Thoracic aorta (tissue), 2 donors: ENCODE results near the gene FAM120AOS. TPM values are rescaled to one million over a fixed set of nuclear protein-coding genes. Genes with fewer than 3 reads are reported as not detected.

Source experiments
- ATAC-seq: fragments of 150-250 bp; one replicate; pipeline ENCODE4 v1.8.0; 2017; ENCODE audit warnings: low read depth; ENCODE audit not compliant: insufficient number of reproducible peaks, low FRiP score
- DNase-seq: peaks from one replicate; pipeline ENCODE4 v3.0.0-alpha.2; 2020; ENCODE audit warnings: low spot score
- H3K27ac ChIP-seq, 2 donors: fragments of 200-600 bp; sonication (generic); 1 replicate in 1 of 2; 2 replicates in 1 of 2; pipeline ENCODE4 v1.5.1; 2016; ENCODE audit warnings: mild to moderate bottlenecking in 2 of 2, moderate library complexity in 2 of 2
- H3K27me3 ChIP-seq: fragments of 200-600 bp; sonication (generic); replicated peaks from 2 replicates; pipeline ENCODE4 v1.6.0; 2016; ENCODE audit warnings: mild to moderate bottlenecking; ENCODE audit not compliant: insufficient read depth
- H3K36me3 ChIP-seq: fragments of 200-600 bp; sonication (generic); one replicate; pipeline ENCODE4 v1.5.1; 2016
- H3K4me1 ChIP-seq, 2 donors: fragments of 200-600 bp; sonication (generic); 1 replicate in 1 of 2; 2 replicates in 1 of 2; pipeline versions ENCODE4 v1.5.1 to v1.6.0; 2016; ENCODE audit warnings: low read depth in 2 of 2, mild to moderate bottlenecking in 1 of 2; ENCODE audit not compliant: control insufficient read depth in 1 of 2
- H3K4me3 ChIP-seq: fragments of 200-600 bp; sonication (generic); 2 replicates; pipeline ENCODE4 v1.5.1; 2016; ENCODE audit warnings: mild to moderate bottlenecking
- H3K9me3 ChIP-seq: fragments of 200-600 bp; sonication (generic); 2 replicates; pipeline ENCODE4 v1.5.1; 2016
- total RNA-seq, 2 donors: library from RNA; depleted of rRNA; stranded (reverse); fragments of >200 nt; gene quantifications; one replicate each; pipeline versions ENCODE4 v1.1.0 to v1.2.3, GENCODE V29; 2016
- TF ChIP-seq, protein P1 (sequence below): fragments of 200-600 bp; sonication (generic); IDR thresholded peaks from one replicate; pipeline ENCODE4 v1.5.1; 2019; ENCODE audit warnings: antibody characterized with exemption

FAM120AOS gene
- total RNA-seq, 2 donors from 2014 or later, result 48.5 to 56.2 TPM

DNA sequence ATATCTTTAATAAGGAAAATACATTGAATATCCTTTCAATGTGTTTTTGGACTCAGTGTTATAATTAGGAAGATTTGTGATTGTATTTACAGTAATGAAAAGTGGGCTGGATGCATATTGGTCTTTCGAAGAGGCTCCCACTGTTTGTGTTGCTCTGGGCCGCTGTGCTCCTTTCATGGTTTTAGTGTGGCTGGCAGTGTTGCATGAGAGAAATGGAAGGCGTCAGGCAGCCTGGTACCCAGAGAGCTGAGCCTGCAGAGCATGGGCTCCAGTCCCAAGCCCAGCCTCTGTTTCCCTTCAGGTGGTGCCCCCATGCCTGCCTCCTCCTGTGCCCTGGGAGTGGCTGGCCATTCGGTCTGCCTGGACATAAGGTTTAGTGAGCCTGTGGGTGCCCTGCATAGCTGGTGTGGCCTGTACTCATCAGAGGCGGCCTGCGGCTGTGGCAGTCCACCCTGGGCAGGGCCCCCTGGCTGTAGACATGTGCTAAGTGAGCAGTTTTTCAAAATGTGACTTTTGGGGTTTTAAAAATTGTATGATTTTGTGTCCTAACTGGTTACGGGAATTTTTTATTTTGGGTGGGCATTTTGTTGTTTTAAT, 27.4 kb upstream of the FAM120AOS start:
- H3K4me3 ChIP-seq, result no peak overlapping the region
- ATAC-seq, result no peak

DNA sequence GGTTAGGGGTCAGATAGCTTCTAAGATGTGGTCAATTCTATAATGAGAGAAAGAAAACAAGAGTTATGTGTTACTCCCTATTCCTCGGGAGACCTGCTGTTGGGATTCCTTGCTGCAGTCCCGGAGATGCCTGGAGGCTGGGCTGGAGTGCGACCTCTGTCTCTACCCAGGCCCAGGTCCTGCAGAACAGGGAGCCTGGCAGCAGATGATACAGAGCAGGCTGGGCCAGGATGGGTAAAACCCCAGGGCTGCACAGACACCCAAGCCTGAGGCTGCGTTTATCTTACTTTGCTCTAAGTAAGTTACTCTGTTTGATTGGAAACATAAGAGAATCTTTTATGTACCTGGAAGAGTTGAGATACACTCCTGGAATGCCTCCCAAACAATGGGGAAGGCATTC, 26.9 kb upstream of the FAM120AOS start:
- Histone ChIP-seq H3K27me3 (no peaks in the 10 kb centered on the region), H3K9me3 (no peaks in the 10 kb centered on the region), H3K4me1 (no peaks in the 10 kb centered on the region), H3K4me3 (no peak overlapping the region), H3K27ac (no peak overlapping the region), H3K36me3 (peaks cover 3% of the 10 kb centered on the region)
- ATAC-seq (no peak), DNase-seq (no peak)
- TF ChIP-seq, protein P1, sequence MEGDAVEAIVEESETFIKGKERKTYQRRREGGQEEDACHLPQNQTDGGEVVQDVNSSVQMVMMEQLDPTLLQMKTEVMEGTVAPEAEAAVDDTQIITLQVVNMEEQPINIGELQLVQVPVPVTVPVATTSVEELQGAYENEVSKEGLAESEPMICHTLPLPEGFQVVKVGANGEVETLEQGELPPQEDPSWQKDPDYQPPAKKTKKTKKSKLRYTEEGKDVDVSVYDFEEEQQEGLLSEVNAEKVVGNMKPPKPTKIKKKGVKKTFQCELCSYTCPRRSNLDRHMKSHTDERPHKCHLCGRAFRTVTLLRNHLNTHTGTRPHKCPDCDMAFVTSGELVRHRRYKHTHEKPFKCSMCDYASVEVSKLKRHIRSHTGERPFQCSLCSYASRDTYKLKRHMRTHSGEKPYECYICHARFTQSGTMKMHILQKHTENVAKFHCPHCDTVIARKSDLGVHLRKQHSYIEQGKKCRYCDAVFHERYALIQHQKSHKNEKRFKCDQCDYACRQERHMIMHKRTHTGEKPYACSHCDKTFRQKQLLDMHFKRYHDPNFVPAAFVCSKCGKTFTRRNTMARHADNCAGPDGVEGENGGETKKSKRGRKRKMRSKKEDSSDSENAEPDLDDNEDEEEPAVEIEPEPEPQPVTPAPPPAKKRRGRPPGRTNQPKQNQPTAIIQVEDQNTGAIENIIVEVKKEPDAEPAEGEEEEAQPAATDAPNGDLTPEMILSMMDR, result no peak

More for the DNA sequence above, 27.4 kb upstream of the FAM120AOS start:
- Histone ChIP-seq H3K9me3 (no peaks in the 10 kb centered on the region), H3K36me3 (peaks cover 3% of the 10 kb centered on the region), H3K4me1 (peaks cover 0 to under 1% of the 10 kb centered on the region in 2 donors), H3K27me3 (no peaks in the 10 kb centered on the region), H3K27ac (no peak overlapping the region)
- DNase-seq, result no peak
- TF ChIP-seq, protein P1, result no peak

DNA sequence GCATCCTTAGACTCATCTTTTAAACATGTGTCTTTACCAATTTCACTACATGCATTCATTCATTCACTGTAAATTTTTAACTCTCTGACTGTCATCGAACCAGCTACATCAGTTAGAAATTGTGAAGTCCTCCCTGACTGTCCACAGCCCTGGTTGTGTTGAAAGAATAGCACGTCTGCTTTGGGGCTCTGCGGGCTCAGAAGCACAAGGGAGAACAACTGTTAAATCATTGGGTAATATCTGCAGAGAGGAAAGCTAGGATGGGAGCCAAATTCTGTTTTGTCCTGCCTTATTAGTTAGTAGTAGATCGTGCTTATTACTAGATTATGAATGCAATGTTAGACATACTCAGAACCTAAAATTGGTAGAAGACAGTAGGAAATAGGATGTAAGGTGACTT, 26.3 kb upstream of the FAM120AOS start:
- H3K9me3 ChIP-seq, result no peaks in the 10 kb centered on the region
- H3K36me3 ChIP-seq, result peaks cover 3% of the 10 kb centered on the region
- ATAC-seq, result no peak
- no peak for DNase-seq
- TF ChIP-seq, protein P1, result no peak
- H3K27ac ChIP-seq, result no peak overlapping the region
- no peaks in the 10 kb centered on the region for H3K4me1 ChIP-seq
- H3K4me3 ChIP-seq, result no peak overlapping the region
- no peaks in the 10 kb centered on the region for H3K27me3 ChIP-seq

DNA sequence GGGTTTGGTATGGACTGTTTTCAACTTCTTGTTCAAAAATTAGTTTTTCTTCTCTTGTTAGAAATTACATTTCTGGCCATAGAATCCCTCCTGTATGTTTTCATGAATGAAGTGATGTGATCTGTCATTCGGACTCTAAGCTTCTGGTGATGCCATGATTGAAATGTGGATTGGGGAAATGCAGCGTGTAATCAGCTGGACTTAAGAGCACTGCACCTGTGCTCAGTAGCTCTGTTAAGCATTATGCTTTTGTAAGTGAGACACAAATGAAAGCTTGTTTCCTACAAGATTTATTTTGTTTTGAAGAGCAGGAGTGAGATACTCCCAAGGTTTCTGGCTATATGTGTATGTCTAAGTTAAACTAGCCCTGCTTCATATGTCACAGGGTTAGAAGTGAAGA, 24.0 kb upstream of the FAM120AOS start:
- Histone ChIP-seq H3K4me3 (no peak overlapping the region), H3K36me3 (peaks cover under 1% of the 10 kb centered on the region), H3K9me3 (no peaks in the 10 kb centered on the region), H3K27me3 (no peaks in the 10 kb centered on the region), H3K27ac (no peak overlapping the region), H3K4me1 (no peaks in the 10 kb centered on the region)
- TF ChIP-seq, protein P1, result no peak
- DNase-seq, result no peak
- no peak for ATAC-seq

DNA sequence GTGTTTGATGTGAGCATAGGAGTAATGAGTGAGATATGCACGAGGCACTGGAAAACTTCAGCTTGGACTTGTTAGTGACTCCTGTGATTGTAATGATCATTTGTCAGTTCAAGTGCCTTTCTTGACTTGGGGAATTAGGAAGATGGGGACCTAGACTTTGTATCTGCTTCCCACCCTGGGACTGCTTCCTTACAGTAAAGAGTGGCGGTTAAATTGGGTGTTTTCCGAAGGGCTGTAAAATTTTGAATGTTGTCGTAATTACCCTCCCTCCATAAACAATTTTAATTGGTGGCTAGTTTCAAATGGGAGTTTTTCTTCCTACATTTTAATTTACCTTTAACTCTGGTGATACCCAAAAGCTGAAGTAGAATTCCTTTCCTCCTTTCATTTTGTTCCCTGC, 23.5 kb upstream of the FAM120AOS start:
- ATAC-seq (no peak), DNase-seq (no peak)
- TF ChIP-seq, protein P1, result no peak
- Histone ChIP-seq H3K9me3 (no peaks in the 10 kb centered on the region), H3K4me3 (no peak overlapping the region), H3K27me3 (no peaks in the 10 kb centered on the region), H3K36me3 (no peaks in the 10 kb centered on the region), H3K27ac (no peak overlapping the region), H3K4me1 (no peaks in the 10 kb centered on the region)
